SK-N-MC (cell line): ENCODE data around the gene IFI27L2.

Source experiments
- EZH2 ChIP-seq: fragments of 200-600 bp; sonication (generic); IDR thresholded peaks from one replicate; pipeline ENCODE4 v1.6.1; 2017; ENCODE audit warnings: antibody characterized with exemption
- FOXP2 ChIP-seq: optimal IDR thresholded peaks from 2 replicates; pipeline ENCODE3; 2011; ENCODE audit warnings: mild to moderate bottlenecking, moderate library complexity; ENCODE audit not compliant: insufficient read depth; ENCODE audit errors: extremely low read length, control extremely low read depth
- POLR2AphosphoS5 ChIP-seq: IDR thresholded peaks from 2 replicates; pipeline ENCODE4 v1.6.1; 2012; ENCODE audit warnings: mild to moderate bottlenecking, low read depth, low read length, borderline replicate concordance

DNA sequence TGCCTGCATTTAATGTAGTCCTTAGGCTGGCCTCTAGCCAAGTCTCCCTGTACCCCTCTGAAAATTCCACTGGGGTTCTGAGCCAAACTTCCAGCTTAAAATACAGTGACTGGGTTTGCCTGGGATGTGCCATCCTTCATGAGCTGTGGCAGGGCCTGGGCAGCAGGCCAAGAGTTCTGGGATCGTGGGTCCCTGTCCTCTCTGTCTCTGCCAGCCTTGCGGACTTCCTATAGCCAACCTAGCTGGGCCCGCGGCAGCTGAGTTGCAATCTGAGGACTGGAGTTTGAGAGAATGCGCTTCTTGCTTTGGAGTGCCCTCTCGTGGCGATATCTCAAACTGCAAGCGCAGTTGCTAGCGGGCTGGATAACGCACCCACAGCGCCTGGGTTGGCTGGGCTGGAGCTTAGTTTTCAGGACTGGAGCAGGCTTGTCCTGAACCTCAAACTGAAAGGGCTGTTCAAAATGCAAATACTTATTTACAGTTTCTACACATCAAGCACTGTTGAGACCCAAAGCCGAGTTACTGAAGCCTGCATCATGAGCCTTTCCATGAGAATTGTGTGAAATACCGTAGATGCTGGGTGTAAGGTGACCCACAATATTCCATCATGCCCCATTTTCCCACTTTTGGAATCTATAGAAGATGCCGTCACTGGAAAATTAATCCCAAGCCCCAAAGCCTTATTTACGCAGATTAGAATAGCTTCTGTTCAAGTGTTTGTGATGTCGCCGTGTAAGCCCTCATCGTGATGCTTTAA lies 7.3 kb upstream of the IFI27L2 start:
- TF ChIP-seq EZH2 (no peak), POLR2AphosphoS5 (no peak), FOXP2 (no peak)
